HEK293T (cell line): ENCODE data around the gene KCNQ1.

Experiments used
- CTCF ChIA-PET: fragments of 350-600 bp; formaldehyde crosslinking; extraction: SDS; loops from one replicate; lab custom pipeline; 2021; ENCODE audit warnings: antibody characterized with exemption, inconsistent platforms; lab: Yijun Ruan, JAX
- POLR2A ChIA-PET: fragments of 350-600 bp; formaldehyde crosslinking; extraction: SDS; loops from one replicate; lab custom pipeline; 2020; ENCODE audit warnings: antibody characterized with exemption, inconsistent platforms; lab: Yijun Ruan, JAX
- DNase-seq: peaks from one replicate; pipeline ENCODE4 v3.0.0; 2012; ENCODE audit warnings: mixed read lengths; ENCODE audit errors: extremely low spot score
- ARNT ChIP-seq: fragments of 450-650 bp; IDR thresholded peaks from 2 replicates; pipeline ENCODE4 v1.6.1; 2017; ENCODE audit warnings: mild to moderate bottlenecking
- BHLHE40 ChIP-seq: fragments of 450-650 bp; IDR thresholded peaks from 2 replicates; pipeline ENCODE4 v1.6.1; 2016; ENCODE audit warnings: mild to moderate bottlenecking, moderate library complexity, borderline replicate concordance
- CTBP1 ChIP-seq: fragments of 450-650 bp; IDR thresholded peaks from 2 replicates; pipeline ENCODE4 v1.6.1; 2016; ENCODE audit warnings: borderline replicate concordance
- ELF4 ChIP-seq: fragments of 450-650 bp; IDR thresholded peaks from 2 replicates; pipeline ENCODE4 v1.6.1; 2017; ENCODE audit warnings: antibody characterized with exemption
- FOXA1 ChIP-seq: fragments of 450-650 bp; IDR thresholded peaks from 2 replicates; pipeline ENCODE4 v1.6.1; 2016; ENCODE audit warnings: mild to moderate bottlenecking
- FOXK2 ChIP-seq: fragments of 450-650 bp; IDR thresholded peaks from 2 replicates; pipeline ENCODE4 v1.6.1; 2016; ENCODE audit warnings: mild to moderate bottlenecking
- FOXM1 ChIP-seq: fragments of 450-650 bp; IDR thresholded peaks from 2 replicates; pipeline ENCODE4 v1.6.1; 2017; ENCODE audit warnings: mild to moderate bottlenecking, borderline replicate concordance
- HDGF ChIP-seq: fragments of 450-650 bp; IDR thresholded peaks from 2 replicates; pipeline ENCODE4 v1.6.1; 2017; ENCODE audit warnings: antibody characterized with exemption, borderline replicate concordance
- L3MBTL2 ChIP-seq: fragments of 450-650 bp; conservative IDR thresholded peaks from 2 replicates; pipeline ENCODE4 v1.6.1; 2016; ENCODE audit warnings: mild to moderate bottlenecking
- LEF1 ChIP-seq: fragments of 450-650 bp; IDR thresholded peaks from 2 replicates; pipeline ENCODE4 v1.6.1; 2017; ENCODE audit warnings: mild to moderate bottlenecking, borderline replicate concordance
- NFRKB ChIP-seq: fragments of 450-650 bp; IDR thresholded peaks from 2 replicates; pipeline ENCODE4 v1.6.1; 2016; ENCODE audit warnings: mild to moderate bottlenecking, moderate library complexity
- SP1 ChIP-seq: fragments of 450-650 bp; IDR thresholded peaks from 2 replicates; pipeline ENCODE4 v1.6.1; 2017
- SUZ12 ChIP-seq: fragments of 450-650 bp; IDR thresholded peaks from 2 replicates; pipeline ENCODE4 v1.6.1; 2016; ENCODE audit warnings: mild to moderate bottlenecking
- TARDBP ChIP-seq: fragments of 450-650 bp; IDR thresholded peaks from 2 replicates; pipeline ENCODE4 v1.6.1; 2016
- ZNF384 ChIP-seq: fragments of 450-650 bp; IDR thresholded peaks from 2 replicates; pipeline ENCODE4 v1.6.1; 2016
- TF ChIP-seq, protein P1 (sequence below): fragments of 450-650 bp; IDR thresholded peaks from 2 replicates; pipeline ENCODE4 v1.6.1; 2016

The KCNQ1 gene

DNA sequence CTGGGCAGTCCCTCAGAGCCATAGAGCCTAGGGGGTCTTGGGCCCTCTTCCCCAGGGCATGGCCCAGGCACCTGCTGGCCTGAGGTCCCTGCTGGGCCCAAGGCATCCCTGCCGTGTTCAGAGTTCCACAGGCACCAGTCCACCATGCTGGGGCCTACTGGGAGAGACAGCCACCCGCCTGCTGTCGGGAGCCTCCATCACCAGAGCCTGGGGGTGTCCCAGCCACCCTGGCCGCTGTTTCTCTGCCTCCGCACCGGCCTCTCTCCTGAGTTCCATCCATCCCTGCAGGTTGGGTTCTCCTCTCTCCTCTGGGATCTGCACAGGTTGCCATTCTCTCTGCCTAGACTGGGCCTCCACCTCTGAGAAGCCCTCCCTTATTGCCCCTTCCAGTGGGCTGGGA, 68.6 kb downstream of the KCNQ1 start:
- TF ChIP-seq FOXK2 = no peak
- no peak for TF ChIP-seq CTBP1
- TF ChIP-seq NFRKB = no peak
- TF ChIP-seq SUZ12 = no peak
- no peak for TF ChIP-seq TARDBP
- TF ChIP-seq, protein P1, sequence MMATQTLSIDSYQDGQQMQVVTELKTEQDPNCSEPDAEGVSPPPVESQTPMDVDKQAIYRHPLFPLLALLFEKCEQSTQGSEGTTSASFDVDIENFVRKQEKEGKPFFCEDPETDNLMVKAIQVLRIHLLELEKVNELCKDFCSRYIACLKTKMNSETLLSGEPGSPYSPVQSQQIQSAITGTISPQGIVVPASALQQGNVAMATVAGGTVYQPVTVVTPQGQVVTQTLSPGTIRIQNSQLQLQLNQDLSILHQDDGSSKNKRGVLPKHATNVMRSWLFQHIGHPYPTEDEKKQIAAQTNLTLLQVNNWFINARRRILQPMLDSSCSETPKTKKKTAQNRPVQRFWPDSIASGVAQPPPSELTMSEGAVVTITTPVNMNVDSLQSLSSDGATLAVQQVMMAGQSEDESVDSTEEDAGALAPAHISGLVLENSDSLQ = no peak
- no peak for TF ChIP-seq ELF4
- no peak for TF ChIP-seq BHLHE40
- TF ChIP-seq ZNF384 = no peak
- no peak for TF ChIP-seq SP1
- TF ChIP-seq HDGF = no peak
- TF ChIP-seq FOXM1 = no peak
- TF ChIP-seq L3MBTL2 = no peak
- TF ChIP-seq LEF1 = no peak
- no peak for TF ChIP-seq ARNT
- no peak for TF ChIP-seq FOXA1
- POLR2A ChIA-PET = no interaction called here
- DNase-seq = no peak
- CTCF ChIA-PET = no interaction called here

DNA sequence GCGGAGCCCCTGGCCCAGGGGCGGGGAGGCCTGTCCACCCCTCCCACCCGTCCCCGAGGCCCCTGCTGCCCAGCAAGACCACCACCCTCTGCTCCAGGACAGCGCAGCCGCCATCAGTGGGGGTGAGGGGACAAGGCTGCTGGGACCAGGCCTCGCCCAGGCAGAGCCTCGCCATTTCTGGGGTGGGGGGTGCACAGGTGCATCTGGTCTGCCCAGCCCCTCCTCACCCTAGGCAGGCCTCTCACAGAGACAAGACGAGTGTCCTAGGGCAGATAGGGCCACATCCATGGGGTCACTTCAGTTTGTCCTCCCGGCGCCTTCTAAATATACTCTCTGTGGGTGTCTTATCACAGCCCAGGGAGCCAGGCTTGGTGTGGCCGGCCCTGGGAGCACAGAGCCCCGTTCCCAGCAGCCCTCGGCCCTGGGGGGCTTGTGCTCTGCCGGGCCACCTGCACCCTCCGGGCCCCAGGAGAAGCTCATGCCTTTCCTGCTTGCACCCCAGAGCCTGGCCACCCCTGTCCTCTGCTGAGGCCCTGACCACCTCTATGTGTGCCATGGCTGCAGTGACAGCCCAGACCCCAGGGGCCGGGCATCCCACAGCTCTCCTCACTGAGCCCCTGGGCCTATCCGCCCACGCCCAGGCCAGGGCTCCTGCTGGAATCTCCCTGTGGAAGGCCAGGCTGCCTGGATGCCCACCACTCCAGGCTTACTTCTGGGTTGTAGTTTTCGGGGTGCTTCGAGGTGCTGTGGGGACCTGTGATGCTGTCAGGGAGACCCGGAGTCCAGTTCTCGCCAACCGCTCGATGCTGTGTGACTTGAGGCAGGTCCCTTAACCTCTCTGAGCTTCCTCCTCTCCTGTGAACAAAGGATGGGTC, 70.8 kb downstream of the KCNQ1 start:
- POLR2A ChIA-PET = no interaction called here
- TF ChIP-seq SP1 = no peak
- TF ChIP-seq HDGF = no peak
- TF ChIP-seq SUZ12 = no peak
- no peak for TF ChIP-seq NFRKB
- TF ChIP-seq FOXM1 = no peak
- no peak for TF ChIP-seq FOXK2
- TF ChIP-seq BHLHE40 = no peak
- no peak for TF ChIP-seq FOXA1
- no peak for TF ChIP-seq TARDBP
- TF ChIP-seq ELF4 = no peak
- no peak for TF ChIP-seq ZNF384
- TF ChIP-seq ARNT = no peak
- TF ChIP-seq LEF1 = no peak
- CTCF ChIA-PET = no interaction called here

DNA sequence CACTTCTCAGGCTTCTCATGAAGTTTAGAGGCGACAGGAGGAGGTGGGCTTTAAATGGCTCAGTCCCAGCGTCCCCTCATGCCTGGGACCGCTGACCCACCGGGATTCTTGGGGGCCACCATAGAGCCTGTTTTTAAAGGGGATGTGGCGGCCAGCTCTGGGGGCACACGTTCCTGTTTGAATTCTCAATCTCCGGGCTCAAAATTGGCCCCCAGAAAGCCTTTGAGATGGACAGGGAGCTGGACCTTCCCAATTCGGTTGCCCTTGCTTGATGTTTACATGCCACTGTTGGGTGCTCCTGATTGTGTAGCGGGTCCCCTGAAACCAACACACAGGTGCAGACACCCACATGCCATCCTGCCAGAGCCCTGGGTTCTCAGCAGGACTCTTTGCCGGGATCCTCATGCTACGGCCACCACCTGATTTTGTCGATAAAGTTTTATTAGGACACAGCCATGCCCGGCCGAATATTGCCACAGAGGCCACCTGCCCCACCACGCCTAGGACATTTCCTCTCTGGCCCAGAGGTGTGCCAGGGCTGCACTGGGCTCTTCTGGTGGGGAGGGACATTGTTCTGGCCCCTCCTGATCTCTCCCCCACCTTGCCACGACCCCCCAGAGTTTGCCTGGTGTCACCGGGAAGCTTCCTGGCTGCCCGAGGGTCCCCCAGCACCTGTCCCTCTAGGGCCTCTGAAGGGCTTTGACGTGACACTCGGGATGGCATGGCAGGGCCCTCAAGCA, 71.6 kb downstream of the KCNQ1 start:
- CTCF ChIA-PET = no interaction called here
- POLR2A ChIA-PET = no interaction called here
- no peak for TF ChIP-seq L3MBTL2
- TF ChIP-seq FOXM1 = no peak
- no peak for TF ChIP-seq NFRKB
- no peak for TF ChIP-seq ZNF384
- no peak for DNase-seq

More for the DNA sequence above, 70.8 kb downstream of the KCNQ1 start:
- no peak for DNase-seq

DNA sequence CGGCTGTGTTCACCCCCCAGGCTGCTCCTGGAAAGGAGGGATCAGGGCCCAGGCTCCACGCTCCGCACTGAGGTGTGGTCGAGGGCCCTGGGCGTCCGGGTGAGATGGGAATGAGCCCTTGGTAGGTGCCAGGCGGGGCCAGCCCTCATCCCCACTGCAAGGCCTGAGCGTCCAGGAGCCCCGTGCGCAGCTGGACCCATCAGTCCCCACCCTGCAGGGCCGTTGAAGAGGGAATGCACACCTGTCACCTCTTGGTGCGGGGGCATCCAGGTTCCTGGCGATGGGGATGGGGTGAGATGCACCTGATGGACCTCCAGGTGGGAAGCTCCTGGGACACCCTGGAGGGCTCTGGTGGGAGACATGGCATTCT, 72.2 kb downstream of the KCNQ1 start:
- TF ChIP-seq FOXA1 (no peak), CTBP1 (no peak), ARNT (no peak), FOXM1 (no peak), ZNF384 (no peak), TARDBP (no peak), HDGF (no peak), ELF4 (no peak), SUZ12 (no peak), L3MBTL2 (no peak), LEF1 (no peak), BHLHE40 (no peak), SP1 (no peak), FOXK2 (no peak), NFRKB (no peak)
- TF ChIP-seq, protein P1 = no peak
- POLR2A ChIA-PET = no interaction called here
- no peak for DNase-seq
- CTCF ChIA-PET = no interaction called here

DNA sequence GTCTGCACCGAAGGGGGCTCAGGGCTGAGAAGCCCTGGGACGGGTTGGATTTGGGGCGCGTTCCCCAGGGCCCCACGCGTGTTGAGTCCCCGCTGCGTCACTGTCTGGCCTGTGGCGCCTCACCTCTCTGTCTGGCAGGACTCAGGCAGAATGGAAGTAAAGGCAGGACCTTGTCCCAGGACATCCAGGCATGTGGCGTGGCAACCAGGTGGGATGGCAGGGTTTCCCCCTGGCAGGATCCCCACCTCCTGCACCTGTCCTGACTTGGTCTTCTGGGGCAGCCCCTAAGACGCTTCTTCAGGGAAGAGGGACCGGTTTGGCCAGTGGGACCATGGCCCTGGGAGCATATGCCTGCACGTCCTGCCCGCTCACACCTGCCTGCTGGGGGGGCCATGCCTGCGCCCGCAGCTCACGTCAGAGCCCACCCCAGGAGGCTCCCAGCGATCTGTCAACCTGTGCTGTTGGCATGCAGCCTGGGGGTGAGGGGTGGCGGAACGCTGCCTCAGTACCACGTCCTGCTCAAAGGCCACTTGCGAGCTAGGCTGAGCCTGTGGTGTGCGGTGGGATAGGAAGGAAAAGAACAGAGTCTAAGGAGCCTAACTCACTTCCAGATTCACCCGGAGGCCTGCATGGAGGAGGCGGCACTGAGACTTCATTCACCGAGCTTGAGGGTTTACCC, 72.7 kb downstream of the KCNQ1 start:
- POLR2A ChIA-PET = no interaction called here
- no peak for DNase-seq
- TF ChIP-seq FOXA1 = no peak
- TF ChIP-seq SP1 = no peak
- CTCF ChIA-PET = no interaction called here
